A549 (cell line): ENCODE results near the gene MAGEA9.
A peak's percentile ranks its signal among the peaks of the same experiment; 100 is the strongest.

ENCODE experiments used
- BHLHE40 ChIP-seq: IDR thresholded peaks from 2 replicates; pipeline ENCODE4 v1.6.1; 2012; ENCODE audit warnings: low read depth, low read length, inconsistent platforms
- CEBPB ChIP-seq, 2 experiments: fragments of >200 bp in 1 of 2; sonication (Bioruptor Twin) in 1 of 2; formaldehyde crosslinking in 1 of 2; IDR thresholded peaks; 2 replicates each; pipeline ENCODE4 v1.6.1; 2012 to 2016
- FOSL2 ChIP-seq, 2 experiments: fragments of 450-650 bp in 1 of 2; fragments of >200 bp in 1 of 2; sonication (Bioruptor Twin) in 1 of 2; formaldehyde crosslinking; IDR thresholded peaks; 2 replicates each; pipeline versions ENCODE4 v1.5.0 to v1.6.1; 2016 to 2020; ENCODE audit warnings: mild to moderate bottlenecking in 1 of 2, moderate library complexity in 1 of 2
- JUN ChIP-seq, 2 experiments: fragments of >200 bp; sonication (Bioruptor Twin); formaldehyde crosslinking; IDR thresholded peaks; 2 replicates in 1 of 2; 3 replicates in 1 of 2; pipeline ENCODE4 v1.6.1; 2016 to 2017
- MAFK ChIP-seq: fragments of 450-650 bp; IDR thresholded peaks from 2 replicates; pipeline ENCODE4 v1.6.1; 2014; ENCODE audit not compliant: partially characterized antibody
- MYC ChIP-seq: IDR thresholded peaks from 2 replicates; pipeline ENCODE4 v1.6.1; 2012; ENCODE audit warnings: mild to moderate bottlenecking, inconsistent platforms, low read length, improper control_type of control experiment, borderline replicate concordance
- POLR2A ChIP-seq: IDR thresholded peaks from 2 replicates; pipeline ENCODE4 v1.6.1; 2012; ENCODE audit warnings: mild to moderate bottlenecking, low read length
- SMC3 ChIP-seq: fragments of >200 bp; sonication (Bioruptor Twin); formaldehyde crosslinking; IDR thresholded peaks from 3 replicates; pipeline ENCODE4 v1.6.1; 2018; ENCODE audit warnings: inconsistent platforms
- SREBF2 ChIP-seq: fragments of 450-650 bp; IDR thresholded peaks from 2 replicates; pipeline ENCODE4 v1.6.1; 2014; ENCODE audit warnings: mild to moderate bottlenecking, moderate library complexity
- TP53 ChIP-seq: fragments of 250-450 bp; sonication (Bioruptor Pico); IDR thresholded peaks from 2 replicates; pipeline ENCODE4 v1.5.0; 2021; ENCODE audit warnings: mild to moderate bottlenecking, moderate library complexity
- TF ChIP-seq, protein P1 (sequence below): fragments of >200 bp; sonication (Bioruptor Twin); formaldehyde crosslinking; IDR thresholded peaks from 3 replicates; pipeline ENCODE4 v1.5.1; 2016

DNA sequence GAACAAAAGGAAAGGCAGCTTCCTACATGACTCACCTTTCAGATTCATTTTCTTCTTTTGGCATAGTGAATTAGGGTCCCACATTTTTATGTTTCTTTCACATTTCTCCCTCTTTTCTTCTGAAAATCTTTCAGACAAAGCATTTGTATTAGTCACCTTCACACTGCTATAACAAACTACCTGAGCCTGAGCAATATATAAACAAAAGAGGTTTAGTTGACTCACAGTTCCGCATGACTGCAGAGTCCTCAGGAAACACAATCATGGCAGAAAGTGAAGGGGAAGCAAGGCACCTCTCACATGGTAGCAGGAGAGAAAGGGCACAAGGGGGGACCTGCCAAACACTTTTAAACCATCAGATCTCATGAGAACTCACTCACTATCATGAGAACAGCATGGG, 36.9 kb downstream of the MAGEA9 start:
- no peak for TF ChIP-seq BHLHE40
- TF ChIP-seq, protein P1, sequence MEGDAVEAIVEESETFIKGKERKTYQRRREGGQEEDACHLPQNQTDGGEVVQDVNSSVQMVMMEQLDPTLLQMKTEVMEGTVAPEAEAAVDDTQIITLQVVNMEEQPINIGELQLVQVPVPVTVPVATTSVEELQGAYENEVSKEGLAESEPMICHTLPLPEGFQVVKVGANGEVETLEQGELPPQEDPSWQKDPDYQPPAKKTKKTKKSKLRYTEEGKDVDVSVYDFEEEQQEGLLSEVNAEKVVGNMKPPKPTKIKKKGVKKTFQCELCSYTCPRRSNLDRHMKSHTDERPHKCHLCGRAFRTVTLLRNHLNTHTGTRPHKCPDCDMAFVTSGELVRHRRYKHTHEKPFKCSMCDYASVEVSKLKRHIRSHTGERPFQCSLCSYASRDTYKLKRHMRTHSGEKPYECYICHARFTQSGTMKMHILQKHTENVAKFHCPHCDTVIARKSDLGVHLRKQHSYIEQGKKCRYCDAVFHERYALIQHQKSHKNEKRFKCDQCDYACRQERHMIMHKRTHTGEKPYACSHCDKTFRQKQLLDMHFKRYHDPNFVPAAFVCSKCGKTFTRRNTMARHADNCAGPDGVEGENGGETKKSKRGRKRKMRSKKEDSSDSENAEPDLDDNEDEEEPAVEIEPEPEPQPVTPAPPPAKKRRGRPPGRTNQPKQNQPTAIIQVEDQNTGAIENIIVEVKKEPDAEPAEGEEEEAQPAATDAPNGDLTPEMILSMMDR = no peak
- TF ChIP-seq SMC3 = no peak
- no peak for TF ChIP-seq JUN (IDR thresholded peaks at IDR 0.05)
- no peak for TF ChIP-seq POLR2A
- TF ChIP-seq FOSL2 (IDR thresholded peaks at IDR 0.05) = no peak
- peak; percentile 6; the same call in 1 of the 2 replicates for TF ChIP-seq FOSL2 (CRISPR knock-in tag; IDR thresholded peaks at IDR 0.05)
- no peak for TF ChIP-seq MYC
- TF ChIP-seq SREBF2 = no peak
- no peak for TF ChIP-seq TP53 (CRISPR knock-in tag)
- no peak for TF ChIP-seq MAFK
- no peak for TF ChIP-seq CEBPB (IDR thresholded peaks at IDR 0.05)
